SIG-M5 treated with dmso at 0.1 percent for 504 hours (cell line): ENCODE data around the gene CDK9.
A peak's percentile ranks its signal among the peaks of the same experiment; 100 is the strongest.
"Not testable (repeated sequence)": the region's sequence is repeated elsewhere in the genome, so short reads cannot be mapped to it uniquely, and the experiment has no call there.

Source experiments
- DNase-seq: peaks from one replicate; lab custom pipeline; 2025; ENCODE audit not compliant: unreplicated experiment; lab: John Stamatoyannopoulos, UW

CDK9 gene

GRCh38 chr9:127785933-127786772, at the start of gene CDK9:
Gene CDK9 (plus strand): TSS chr9:127786034. CDS start chr9:127786149, 115 bp downstream.
- DNase-seq, result peak; percentile 82

- DNase-seq, result no peak
These were observed 47.2 kb upstream of the CDK9 start for GRCh38 chr9:127738666-127739065.

GRCh38 chr9:127739614-127740330, 46.1 kb upstream of the CDK9 start:
- DNase-seq, result no peak

- no peak for DNase-seq
These were observed 43.9 kb upstream of the CDK9 start for GRCh38 chr9:127741831-127742434.

- no peak for DNase-seq
These were observed 43.3 kb upstream of the CDK9 start for GRCh38 chr9:127742435-127743088.

- no peak for DNase-seq
These were observed 41.3 kb upstream of the CDK9 start for GRCh38 chr9:127744398-127745110.

- no peak for DNase-seq
These were observed 38.8 kb upstream of the CDK9 start for GRCh38 chr9:127746959-127747569.

GRCh38 chr9:127749090-127749787, 36.6 kb upstream of the CDK9 start:
- no peak for DNase-seq

GRCh38 chr9:127751269-127752054, 34.4 kb upstream of the CDK9 start:
- no peak for DNase-seq

- DNase-seq, result no peak
These were observed 32.7 kb upstream of the CDK9 start for GRCh38 chr9:127753148-127753547.

GRCh38 chr9:127753622-127754021, 32.2 kb upstream of the CDK9 start:
- no peak for DNase-seq

- DNase-seq, result no peak
These were observed 31.5 kb upstream of the CDK9 start for GRCh38 chr9:127754099-127755060.

GRCh38 chr9:127755061-127756060, 30.5 kb upstream of the CDK9 start:
- no peak for DNase-seq

- no peak for DNase-seq
These were observed 29.6 kb upstream of the CDK9 start for GRCh38 chr9:127756233-127756632.

- not testable (repeated sequence) for DNase-seq
These were observed 29.1 kb upstream of the CDK9 start for GRCh38 chr9:127756776-127757175.

- no peak for DNase-seq
These were observed 27.0 kb upstream of the CDK9 start for GRCh38 chr9:127758843-127759242.

- DNase-seq, result no peak
These were observed 24.8 kb upstream of the CDK9 start for GRCh38 chr9:127761061-127761460.
